GM12878 (cell line): ENCODE results near the gene SIT1. TPM values are rescaled to one million over a fixed set of nuclear protein-coding genes. Genes with fewer than 3 reads are reported as not detected.

Experiments
- ATAC-seq: fragments of 200-7000 bp; cut with Tn5 transposase; 3 replicates; pipeline ENCODE4 v1.9.1; 2020; ENCODE audit warnings: mild to moderate bottlenecking, moderate library complexity
- BruUV-seq: library from RNA; stranded (reverse); fragments of 400-500 nt; replicated peaks from 2 replicates; lab custom pipeline; 2021; lab: Mats Ljungman, UMichigan
- CTCF ChIA-PET: fragments of 300-600 bp; sonication (Branson Sonifier 250); formaldehyde crosslinking; extraction: SDS; loops from one replicate; lab custom pipeline; 2021; ENCODE audit warnings: inconsistent platforms; lab: Yijun Ruan, JAX
- POLR2A ChIA-PET: fragments of 350-600 bp; formaldehyde crosslinking; extraction: SDS; loops from one replicate; lab custom pipeline; 2021; ENCODE audit warnings: inconsistent platforms; lab: Charles Lee
- RAD21 ChIA-PET: fragments of 300-600 bp; sonication (Branson Sonifier 250); formaldehyde crosslinking; loops from one replicate; lab custom pipeline; 2023; ENCODE audit warnings: antibody characterized with exemption; ENCODE audit not compliant: unreplicated experiment; lab: Charles Lee
- SMC1A ChIA-PET: fragments of 300-600 bp; sonication (Branson Sonifier 250); formaldehyde crosslinking; loops from one replicate; lab custom pipeline; 2023; ENCODE audit not compliant: unreplicated experiment, uncharacterized antibody; lab: Charles Lee
- DNase-seq: peaks from one replicate; pipeline ENCODE4 v3.0.0-alpha.2; 2011; ENCODE audit warnings: low read depth, low spot score
- FAIRE-seq: peaks from 3 replicates; lab custom pipeline; 2011; peaks lifted over from hg19 to GRCh38; lab: Jason Lieb, UNC
- H2AFZ ChIP-seq: 2 replicates; pipeline ENCODE4 v1.6.0; 2011; ENCODE audit warnings: low read depth, low read length, control low read depth; ENCODE audit not compliant: control insufficient read depth
- H3K27ac ChIP-seq: 2 replicates; pipeline ENCODE4 v1.5.1; 2011; ENCODE audit warnings: control low read depth; ENCODE audit not compliant: control insufficient read depth, insufficient read depth
- H3K27me3 ChIP-seq, 2 experiments: replicated peaks in 1 of 2; 2 replicates each; pipeline versions ENCODE4 v1.6.0 to v1.6.1; 2011; ENCODE audit warnings: low read length in 1 of 2; ENCODE audit not compliant: control insufficient read depth in 2 of 2, insufficient read depth in 2 of 2
- H3K36me3 ChIP-seq, 2 experiments: 2 replicates each; pipeline ENCODE4 v1.5.1; 2011; ENCODE audit warnings: low read length in 1 of 2; ENCODE audit not compliant: control insufficient read depth in 2 of 2, insufficient read depth in 2 of 2
- H3K4me1 ChIP-seq: 2 replicates; pipeline ENCODE4 v1.6.1; 2011; ENCODE audit warnings: mild to moderate bottlenecking, low read length, moderate library complexity, mixed read lengths; ENCODE audit not compliant: control insufficient read depth, insufficient read depth
- H3K4me2 ChIP-seq: 2 replicates; pipeline ENCODE4 v1.6.0; 2011; ENCODE audit warnings: control low read depth; ENCODE audit not compliant: control insufficient read depth, insufficient read depth
- H3K4me3 ChIP-seq: fragments of 200-600 bp; sonication (generic); 2 replicates; pipeline ENCODE4 v1.5.1; 2016
- H3K79me2 ChIP-seq: 2 replicates; pipeline ENCODE4 v1.6.0; 2011; ENCODE audit warnings: low read length; ENCODE audit not compliant: control insufficient read depth, insufficient read depth
- H3K9ac ChIP-seq: 2 replicates; pipeline ENCODE4 v1.8.0; 2011; ENCODE audit warnings: low read length, control low read depth, mixed read lengths; ENCODE audit not compliant: control insufficient read depth, insufficient read depth
- H3K9me3 ChIP-seq: replicated peaks from 3 replicates; pipeline ENCODE4 v1.5.1; 2011; ENCODE audit warnings: mild to moderate bottlenecking, low read length; ENCODE audit not compliant: control insufficient read depth, insufficient read depth
- H4K20me1 ChIP-seq: 2 replicates; pipeline ENCODE4 v1.6.0; 2011; ENCODE audit not compliant: control insufficient read depth, insufficient read depth
- EGR1 ChIP-seq, 2 experiments: IDR thresholded peaks; 1 replicate in 1 of 2; 2 replicates in 1 of 2; pipeline ENCODE4 v1.6.1; 2011 to 2012; ENCODE audit warnings: low read depth in 2 of 2, low read length in 2 of 2, borderline replicate concordance in 1 of 2, mild to moderate bottlenecking in 1 of 2, moderate library complexity in 1 of 2
- EP300 ChIP-seq, 2 experiments: fragments of 150-350 bp in 1 of 2; IDR thresholded peaks; 2 replicates each; pipeline ENCODE4 v1.6.1; 2011 to 2012; ENCODE audit warnings: low read depth in 2 of 2, low read length in 2 of 2, borderline replicate concordance in 1 of 2, improper control_type of control experiment in 1 of 2, inconsistent platforms in 1 of 2; ENCODE audit not compliant: control insufficient read depth in 1 of 2
- JUNB ChIP-seq: IDR thresholded peaks from 2 replicates; pipeline ENCODE4 v1.6.1; 2016; ENCODE audit warnings: antibody characterized with exemption, mild to moderate bottlenecking
- KDM1A ChIP-seq: fragments of 200-600 bp; sonication (generic); IDR thresholded peaks from 2 replicates; pipeline ENCODE4 v1.6.1; 2016; ENCODE audit warnings: borderline replicate concordance
- NFIC ChIP-seq: IDR thresholded peaks from 2 replicates; pipeline ENCODE4 v1.6.1; 2012; ENCODE audit warnings: low read depth, mild to moderate bottlenecking, inconsistent platforms, low read length, moderate library complexity
- NFYA ChIP-seq: IDR thresholded peaks from 2 replicates; pipeline ENCODE4 v1.6.1; 2011; ENCODE audit warnings: low read depth, mild to moderate bottlenecking, low read length, improper control_type of control experiment, borderline replicate concordance
- RAD21 ChIP-seq: IDR thresholded peaks from 2 replicates; pipeline ENCODE4 v1.6.1; 2011; ENCODE audit warnings: mild to moderate bottlenecking, low read depth, low read length, moderate library complexity; ENCODE audit not compliant: insufficient read depth
- ZNF274 ChIP-seq: IDR thresholded peaks from one replicate; pipeline ENCODE4 v1.8.0; 2011; ENCODE audit not compliant: insufficient read length, insufficient read depth
- ZSCAN29 ChIP-seq: fragments of 450-650 bp; IDR thresholded peaks from 2 replicates; pipeline ENCODE4 v1.6.1; 2017; ENCODE audit warnings: mild to moderate bottlenecking, moderate library complexity
- WGBS: methylation state at CpG from one replicate; pipeline ENCODE4 v1.1.6; 2016; ENCODE audit warnings: low lambda C conversion rate; ENCODE audit not compliant: insufficient replicate concordance, insufficient coverage; ENCODE audit errors: missing lambda C conversion rate; 5-methylcytosine and 5-hydroxymethylcytosine counted together
- in situ Hi-C: fragments of 300-500 bp; cut with MboI; formaldehyde crosslinking; loops from 9 replicates; pipeline ENCODE4 v1.14.3; 2018; ENCODE audit warnings: mixed read lengths
- intact Hi-C: fragments of 100-400 bp; cut with micrococcal nuclease; formaldehyde crosslinking; loops from one replicate; pipeline ENCODE4 v1.14.2; 2022; ENCODE audit not compliant: unreplicated experiment
- polyA plus RNA-seq, 11 experiments: library from polyadenylated mRNA; depleted of rRNA in 4 of 11; unstranded in 6 of 11; stranded (reverse) in 5 of 11; fragments of >200 nt; fragmentation: Nextera tagmentation in 4 of 11; fragmentation: Illumina TruSeq in 1 of 11; extraction: Ambion mirVana in 4 of 11; extraction: Trizol in 1 of 11; gene quantifications; 1 replicate in 1 of 11; 2 replicates in 10 of 11; pipeline versions ENCODE4 v1.2.1 to v1.2.3, GENCODE V29; 2011 to 2016; ENCODE audit warnings: inconsistent platforms in 2 of 11, missing spikeins in 2 of 11, low read depth in 1 of 11
- total RNA-seq, 4 experiments: library from RNA; depleted of rRNA in 3 of 4; stranded (reverse); fragments of >200 nt in 3 of 4; fragmentation: Illumina TruSeq in 1 of 4; extraction: Trizol in 1 of 4; gene quantifications; 2 replicates each; pipeline versions ENCODE4 v1.2.1 to v1.2.3, GENCODE V29; 2013 to 2021
- TF ChIP-seq, protein P1 (sequence below): fragments of 450-650 bp; IDR thresholded peaks from 2 replicates; pipeline ENCODE4 v1.6.1; 2017; ENCODE audit warnings: low read depth, mild to moderate bottlenecking, moderate library complexity
- TF ChIP-seq, protein P2 (sequence below): fragments of 450-650 bp; IDR thresholded peaks from 2 replicates; pipeline ENCODE4 v1.6.1; 2018; ENCODE audit warnings: mild to moderate bottlenecking, low read depth, moderate library complexity; ENCODE audit not compliant: partially characterized antibody
- TF ChIP-seq, protein P3 (sequence below): fragments of 450-650 bp; IDR thresholded peaks from 2 replicates; pipeline ENCODE4 v1.6.1; 2018; ENCODE audit warnings: borderline replicate concordance, mild to moderate bottlenecking; ENCODE audit not compliant: partially characterized antibody

The SIT1 gene
- total and polyA plus RNA-seq, 10 of the 15 experiments (the other 5 are each of a cell fraction or from before 2014, with no cell fraction given), result 0.97 to 137 (median 59.7) TPM

DNA sequence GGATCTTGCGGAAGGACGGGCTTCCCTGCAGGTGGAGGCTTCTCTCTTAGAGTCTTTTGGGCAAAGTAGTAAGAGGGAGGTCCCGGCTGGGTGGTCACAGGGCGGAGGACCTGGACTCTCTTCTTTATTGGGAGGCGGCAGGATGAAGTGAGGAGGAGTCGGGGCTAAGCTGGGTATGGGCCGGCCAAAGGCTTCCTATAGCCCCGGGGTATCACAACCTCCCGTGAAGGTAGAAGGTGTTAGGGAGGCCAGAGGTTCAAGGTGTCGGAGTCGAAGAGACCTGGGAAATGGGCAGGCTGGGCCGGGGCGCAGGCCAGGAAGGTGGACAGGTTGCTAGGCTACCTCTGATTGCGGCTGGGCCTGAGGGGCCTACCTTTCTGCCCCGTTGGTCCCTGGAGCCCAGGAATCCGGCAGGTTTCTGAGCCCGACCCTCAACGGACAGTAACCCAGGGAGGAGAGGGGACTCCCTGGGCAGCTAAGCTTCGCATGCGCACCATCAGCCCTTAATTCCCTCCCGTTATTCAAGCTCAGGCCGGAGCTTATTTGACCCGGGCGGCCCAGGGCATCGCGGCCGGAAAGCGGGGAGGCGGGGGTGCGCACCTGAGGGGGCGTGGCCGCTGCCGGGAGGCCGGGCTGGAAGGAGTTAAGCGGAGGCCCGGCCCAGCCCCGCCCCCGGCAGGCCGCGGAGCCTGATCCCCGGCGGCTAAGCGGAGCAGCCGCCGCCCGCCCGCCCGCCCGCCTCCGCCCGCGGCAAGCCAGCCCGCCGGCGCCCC is 46.0 kb downstream of the SIT1 start, which contains the start of gene TESK1:
Gene TESK1, plus strand, starts transcription at position 685 of the 773 bp plus-strand sequence. CDS start 358 bp downstream, outside the sequence.
- H4K20me1 ChIP-seq, result no peaks in the 10 kb centered on the region
- no TSS peak for BruUV-seq
- ChIA-PET CTCF (interaction anchor here (1.0 to 3.1 kb wide), 10 partner anchors 14 to 419 kb away, joined by 3 to 53 read pairs (median 7); partner anchors contain the start of genes ARHGEF39, CCDC107 and RMRP), RAD21 (interaction anchor here (0.8 to 3.5 kb wide), 9 partner anchors 14 to 240 kb away, joined by 3 to 57 read pairs (median 5); partner anchors contain the start of genes CCDC107, CD72, CREB3 and RMRP), SMC1A (interaction anchor here (0.7 to 3.3 kb wide), 7 partner anchors 14 to 222 kb away, joined by 3 to 34 read pairs (median 6); partner anchors contain the start of genes CCDC107, CD72 and RMRP), POLR2A (interaction anchor here (0.5 to 3.1 kb wide), 13 partner anchors 12 to 493 kb away, joined by 3 to 18 read pairs (median 4); partner anchors contain the start of genes CCDC107, CD72, CREB3 and RMRP)
- FAIRE-seq (no peak), ATAC-seq (peak; percentile 77), DNase-seq (no peak)
- H3K27me3 ChIP-seq, result no peaks in the 10 kb centered on the region
- peak within 1 kb of the TSS; percentile 73 for H3K27ac ChIP-seq
- H3K9ac ChIP-seq, result peak within 1 kb of the TSS; percentile 62
- in situ Hi-C loops (loop anchor here (5.0 kb wide), 2 partner anchors 123 to 487 kb away; partner anchors contain the start of gene ATOSB), intact Hi-C loops (loop anchor here (1.0 to 10.0 kb wide), 6 partner anchors 42 to 490 kb away; partner anchors contain the start of genes ATOSB, CCDC107, CREB3 and HINT2)
- no peaks in the 10 kb centered on the region; a peak in 1 of 4 replicates for H3K36me3 ChIP-seq
- H3K4me2 ChIP-seq, result peak within 1 kb of the TSS; percentile 99
- H2AFZ ChIP-seq, result peak within 1 kb of the TSS; percentile 98
- WGBS, result 3% methylated on average over 30 of the region's 55 CpGs
- no peaks in the 10 kb centered on the region; the same call in 1 of the 2 replicates for H3K79me2 ChIP-seq
- H3K4me3 ChIP-seq, result peak within 1 kb of the TSS; percentile 81
- H3K9me3 ChIP-seq, result no peaks in the 10 kb centered on the region; the same call in 2 of the 3 replicates
- peaks cover 8% of the 10 kb centered on the region for H3K4me1 ChIP-seq
- TF ChIP-seq NFIC (no peak), EGR1 (IDR thresholded peaks at IDR 0.05; ENCODE audit: borderline replicate concordance in 1 of 2, low read depth in 2 of 2, low read length in 2 of 2) (peak in 1 of 2 experiments; percentile 78; a peak in 2 of 3 replicates), ZSCAN29 (no peak), JUNB (no peak), KDM1A (no peak), EP300 (IDR thresholded peaks at IDR 0.05; ENCODE audit: borderline replicate concordance in 1 of 2, control insufficient read depth in 1 of 2, low read depth in 2 of 2, low read length in 2 of 2) (no peak), ZNF274 (no peak), RAD21 (no peak), NFYA (no peak)
- TF ChIP-seq, protein P1, sequence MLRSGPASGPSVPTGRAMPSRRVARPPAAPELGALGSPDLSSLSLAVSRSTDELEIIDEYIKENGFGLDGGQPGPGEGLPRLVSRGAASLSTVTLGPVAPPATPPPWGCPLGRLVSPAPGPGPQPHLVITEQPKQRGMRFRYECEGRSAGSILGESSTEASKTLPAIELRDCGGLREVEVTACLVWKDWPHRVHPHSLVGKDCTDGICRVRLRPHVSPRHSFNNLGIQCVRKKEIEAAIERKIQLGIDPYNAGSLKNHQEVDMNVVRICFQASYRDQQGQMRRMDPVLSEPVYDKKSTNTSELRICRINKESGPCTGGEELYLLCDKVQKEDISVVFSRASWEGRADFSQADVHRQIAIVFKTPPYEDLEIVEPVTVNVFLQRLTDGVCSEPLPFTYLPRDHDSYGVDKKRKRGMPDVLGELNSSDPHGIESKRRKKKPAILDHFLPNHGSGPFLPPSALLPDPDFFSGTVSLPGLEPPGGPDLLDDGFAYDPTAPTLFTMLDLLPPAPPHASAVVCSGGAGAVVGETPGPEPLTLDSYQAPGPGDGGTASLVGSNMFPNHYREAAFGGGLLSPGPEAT, result no peak
- TF ChIP-seq, protein P2, sequence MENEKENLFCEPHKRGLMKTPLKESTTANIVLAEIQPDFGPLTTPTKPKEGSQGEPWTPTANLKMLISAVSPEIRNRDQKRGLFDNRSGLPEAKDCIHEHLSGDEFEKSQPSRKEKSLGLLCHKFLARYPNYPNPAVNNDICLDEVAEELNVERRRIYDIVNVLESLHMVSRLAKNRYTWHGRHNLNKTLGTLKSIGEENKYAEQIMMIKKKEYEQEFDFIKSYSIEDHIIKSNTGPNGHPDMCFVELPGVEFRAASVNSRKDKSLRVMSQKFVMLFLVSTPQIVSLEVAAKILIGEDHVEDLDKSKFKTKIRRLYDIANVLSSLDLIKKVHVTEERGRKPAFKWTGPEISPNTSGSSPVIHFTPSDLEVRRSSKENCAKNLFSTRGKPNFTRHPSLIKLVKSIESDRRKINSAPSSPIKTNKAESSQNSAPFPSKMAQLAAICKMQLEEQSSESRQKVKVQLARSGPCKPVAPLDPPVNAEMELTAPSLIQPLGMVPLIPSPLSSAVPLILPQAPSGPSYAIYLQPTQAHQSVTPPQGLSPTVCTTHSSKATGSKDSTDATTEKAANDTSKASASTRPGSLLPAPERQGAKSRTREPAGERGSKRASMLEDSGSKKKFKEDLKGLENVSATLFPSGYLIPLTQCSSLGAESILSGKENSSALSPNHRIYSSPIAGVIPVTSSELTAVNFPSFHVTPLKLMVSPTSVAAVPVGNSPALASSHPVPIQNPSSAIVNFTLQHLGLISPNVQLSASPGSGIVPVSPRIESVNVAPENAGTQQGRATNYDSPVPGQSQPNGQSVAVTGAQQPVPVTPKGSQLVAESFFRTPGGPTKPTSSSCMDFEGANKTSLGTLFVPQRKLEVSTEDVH, result no peak
- TF ChIP-seq, protein P3, sequence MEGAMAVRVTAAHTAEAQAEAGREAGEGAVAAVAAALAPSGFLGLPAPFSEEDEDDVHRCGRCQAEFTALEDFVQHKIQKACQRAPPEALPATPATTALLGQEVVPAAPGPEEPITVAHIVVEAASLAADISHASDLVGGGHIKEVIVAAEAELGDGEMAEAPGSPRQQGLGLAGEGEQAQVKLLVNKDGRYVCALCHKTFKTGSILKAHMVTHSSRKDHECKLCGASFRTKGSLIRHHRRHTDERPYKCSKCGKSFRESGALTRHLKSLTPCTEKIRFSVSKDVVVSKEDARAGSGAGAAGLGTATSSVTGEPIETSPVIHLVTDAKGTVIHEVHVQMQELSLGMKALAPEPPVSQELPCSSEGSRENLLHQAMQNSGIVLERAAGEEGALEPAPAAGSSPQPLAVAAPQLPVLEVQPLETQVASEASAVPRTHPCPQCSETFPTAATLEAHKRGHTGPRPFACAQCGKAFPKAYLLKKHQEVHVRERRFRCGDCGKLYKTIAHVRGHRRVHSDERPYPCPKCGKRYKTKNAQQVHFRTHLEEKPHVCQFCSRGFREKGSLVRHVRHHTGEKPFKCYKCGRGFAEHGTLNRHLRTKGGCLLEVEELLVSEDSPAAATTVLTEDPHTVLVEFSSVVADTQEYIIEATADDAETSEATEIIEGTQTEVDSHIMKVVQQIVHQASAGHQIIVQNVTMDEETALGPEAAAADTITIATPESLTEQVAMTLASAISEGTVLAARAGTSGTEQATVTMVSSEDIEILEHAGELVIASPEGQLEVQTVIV, result peak; percentile 53
